ENCODE results near the gene TUBA4B.
A peak's percentile ranks its signal among the peaks of the same experiment; 100 is the strongest.

The TUBA4B gene

GRCh38 chr2:219261024-219261855 is 8.2 kb downstream of the TUBA4B start:
- ATAC-seq (replicated peaks; ENCODE audit: extremely low read depth, poor library complexity, severe bottlenecking) (no peak), DNase-seq (ENCODE audit: low spot score in 2 of 2) (no peak)
- peaks cover under 1% of the 10 kb centered on the region for H3K36me3 Mint-ChIP-seq (ENCODE audit: insufficient read depth)
- H3K27me3 Mint-ChIP-seq, result peaks cover 31% of the 10 kb centered on the region
- no peak overlapping the region for H3K4me3 Mint-ChIP-seq
- H3K4me1 Mint-ChIP-seq, result no peaks in the 10 kb centered on the region
- H3K27ac Mint-ChIP-seq (ENCODE audit: low read depth), result peak overlapping the region; percentile 7
- H3K9me3 Mint-ChIP-seq, result no peaks in the 10 kb centered on the region

- H3K27me3 Mint-ChIP-seq, result peaks cover 10% of the 10 kb centered on the region
- H3K36me3 Mint-ChIP-seq (ENCODE audit: insufficient read depth), result no peaks in the 10 kb centered on the region
- ATAC-seq (replicated peaks; ENCODE audit: extremely low read depth, poor library complexity, severe bottlenecking), result no peak
- no peaks in the 10 kb centered on the region for H3K4me1 Mint-ChIP-seq
- H3K27ac Mint-ChIP-seq (ENCODE audit: low read depth), result no peak overlapping the region
- DNase-seq (ENCODE audit: low spot score in 2 of 2), result no peak
- H3K4me3 Mint-ChIP-seq, result no peak overlapping the region
- no peaks in the 10 kb centered on the region for H3K9me3 Mint-ChIP-seq
Measured at GRCh38 chr2:219266232-219266631, 13.2 kb downstream of the TUBA4B start.

- H3K36me3 Mint-ChIP-seq (ENCODE audit: insufficient read depth), result no peaks in the 10 kb centered on the region
- H3K4me1 Mint-ChIP-seq, result no peaks in the 10 kb centered on the region
- no peaks in the 10 kb centered on the region for H3K9me3 Mint-ChIP-seq
- H3K27me3 Mint-ChIP-seq, result peaks cover 3% of the 10 kb centered on the region
- no peak for DNase-seq (ENCODE audit: low spot score in 2 of 2)
- no peak overlapping the region for H3K27ac Mint-ChIP-seq (ENCODE audit: low read depth)
- ATAC-seq (replicated peaks; ENCODE audit: extremely low read depth, poor library complexity, severe bottlenecking), result no peak
- H3K4me3 Mint-ChIP-seq, result no peak overlapping the region
Measured at GRCh38 chr2:219266886-219267285, 13.8 kb downstream of the TUBA4B start.

GRCh38 chr2:219268294-219268693 is 15.3 kb downstream of the TUBA4B start:
- ATAC-seq (replicated peaks; ENCODE audit: extremely low read depth, poor library complexity, severe bottlenecking), result no peak
- H3K27ac Mint-ChIP-seq (ENCODE audit: low read depth), result no peak overlapping the region

GRCh38 chr2:219269362-219270054 is 16.5 kb downstream of the TUBA4B start:
- no peak for DNase-seq (ENCODE audit: low spot score in 2 of 2)
- H3K36me3 Mint-ChIP-seq (ENCODE audit: insufficient read depth), result no peaks in the 10 kb centered on the region
- no peaks in the 10 kb centered on the region for H3K9me3 Mint-ChIP-seq
- no peaks in the 10 kb centered on the region for H3K4me1 Mint-ChIP-seq
- no peak for ATAC-seq (replicated peaks; ENCODE audit: extremely low read depth, poor library complexity, severe bottlenecking)
- H3K4me3 Mint-ChIP-seq, result no peak overlapping the region
- H3K27me3 Mint-ChIP-seq, result no peaks in the 10 kb centered on the region
- H3K27ac Mint-ChIP-seq (ENCODE audit: low read depth), result no peak overlapping the region

More at GRCh38 chr2:219268294-219268693, 15.3 kb downstream of the TUBA4B start:
- no peaks in the 10 kb centered on the region for H3K36me3 Mint-ChIP-seq (ENCODE audit: insufficient read depth)
- H3K9me3 Mint-ChIP-seq, result no peaks in the 10 kb centered on the region
- no peak overlapping the region for H3K4me3 Mint-ChIP-seq
- H3K4me1 Mint-ChIP-seq, result no peaks in the 10 kb centered on the region
- no peaks in the 10 kb centered on the region for H3K27me3 Mint-ChIP-seq
- no peak for DNase-seq (ENCODE audit: low spot score in 2 of 2)

- H3K4me3 Mint-ChIP-seq, result no peak overlapping the region
- no peaks in the 10 kb centered on the region for H3K36me3 Mint-ChIP-seq (ENCODE audit: insufficient read depth)
- DNase-seq (ENCODE audit: low spot score in 2 of 2) (no peak), ATAC-seq (replicated peaks; ENCODE audit: extremely low read depth, poor library complexity, severe bottlenecking) (no peak)
- no peaks in the 10 kb centered on the region for H3K4me1 Mint-ChIP-seq
- H3K27me3 Mint-ChIP-seq, result no peaks in the 10 kb centered on the region
- no peaks in the 10 kb centered on the region for H3K9me3 Mint-ChIP-seq
- no peak overlapping the region for H3K27ac Mint-ChIP-seq (ENCODE audit: low read depth)
Measured at GRCh38 chr2:219270055-219270372, 17.0 kb downstream of the TUBA4B start.

GRCh38 chr2:219271021-219271420 is 18.0 kb downstream of the TUBA4B start:
- Mint-ChIP-seq H3K27me3 (no peaks in the 10 kb centered on the region), H3K4me1 (no peaks in the 10 kb centered on the region), H3K36me3 (ENCODE audit: insufficient read depth) (no peaks in the 10 kb centered on the region), H3K9me3 (no peaks in the 10 kb centered on the region), H3K27ac (ENCODE audit: low read depth) (no peak overlapping the region), H3K4me3 (no peak overlapping the region)
- DNase-seq (ENCODE audit: low spot score in 2 of 2), result no peak
- no peak for ATAC-seq (replicated peaks; ENCODE audit: extremely low read depth, poor library complexity, severe bottlenecking)

- Mint-ChIP-seq H3K27ac (ENCODE audit: low read depth) (no peak overlapping the region), H3K36me3 (ENCODE audit: insufficient read depth) (no peaks in the 10 kb centered on the region), H3K9me3 (no peaks in the 10 kb centered on the region), H3K4me1 (peaks cover 4% of the 10 kb centered on the region), H3K27me3 (no peaks in the 10 kb centered on the region), H3K4me3 (no peak overlapping the region)
- DNase-seq (ENCODE audit: low spot score in 2 of 2) (no peak), ATAC-seq (replicated peaks; ENCODE audit: extremely low read depth, poor library complexity, severe bottlenecking) (no peak)
Measured at GRCh38 chr2:219272356-219272755, 19.3 kb downstream of the TUBA4B start.

- peaks cover 1% of the 10 kb centered on the region for H3K36me3 Mint-ChIP-seq (ENCODE audit: insufficient read depth)
- peaks cover 10% of the 10 kb centered on the region for H3K4me1 Mint-ChIP-seq
- no peak overlapping the region for H3K4me3 Mint-ChIP-seq
- ATAC-seq (replicated peaks; ENCODE audit: extremely low read depth, poor library complexity, severe bottlenecking) (no peak), DNase-seq (ENCODE audit: low spot score in 2 of 2) (no peak)
- no peak overlapping the region for H3K27ac Mint-ChIP-seq (ENCODE audit: low read depth)
- H3K27me3 Mint-ChIP-seq, result no peaks in the 10 kb centered on the region
- H3K9me3 Mint-ChIP-seq, result no peaks in the 10 kb centered on the region
Measured at GRCh38 chr2:219272995-219273394, 20.0 kb downstream of the TUBA4B start.

- Mint-ChIP-seq H3K27me3 (no peaks in the 10 kb centered on the region), H3K36me3 (ENCODE audit: insufficient read depth) (peaks cover 5% of the 10 kb centered on the region), H3K9me3 (no peaks in the 10 kb centered on the region), H3K4me1 (peaks cover 19% of the 10 kb centered on the region), H3K27ac (ENCODE audit: low read depth) (no peak overlapping the region), H3K4me3 (no peak overlapping the region)
- ATAC-seq (replicated peaks; ENCODE audit: extremely low read depth, poor library complexity, severe bottlenecking) (no peak), DNase-seq (ENCODE audit: low spot score in 2 of 2) (no peak)
Measured at GRCh38 chr2:219273937-219274336, 20.9 kb downstream of the TUBA4B start.

- H3K9me3 Mint-ChIP-seq, result no peaks in the 10 kb centered on the region
- no peak overlapping the region for H3K4me3 Mint-ChIP-seq
- no peak for DNase-seq (ENCODE audit: low spot score in 2 of 2)
- ATAC-seq (replicated peaks; ENCODE audit: extremely low read depth, poor library complexity, severe bottlenecking), result no peak
- peaks cover 21% of the 10 kb centered on the region for H3K4me1 Mint-ChIP-seq
- peak overlapping the region; percentile 62 for H3K27ac Mint-ChIP-seq (ENCODE audit: low read depth)
- H3K27me3 Mint-ChIP-seq, result no peaks in the 10 kb centered on the region
- H3K36me3 Mint-ChIP-seq (ENCODE audit: insufficient read depth), result peaks cover 9% of the 10 kb centered on the region
Measured at GRCh38 chr2:219274361-219274921, 21.4 kb downstream of the TUBA4B start.

- H3K27me3 Mint-ChIP-seq, result no peaks in the 10 kb centered on the region
- peak overlapping the region; percentile 88 for H3K4me3 Mint-ChIP-seq
- DNase-seq (ENCODE audit: low spot score in 2 of 2) (peak; percentile 68 to 71), ATAC-seq (replicated peaks; ENCODE audit: extremely low read depth, poor library complexity, severe bottlenecking) (no peak)
- peaks cover 30% of the 10 kb centered on the region for H3K36me3 Mint-ChIP-seq (ENCODE audit: insufficient read depth)
- H3K27ac Mint-ChIP-seq (ENCODE audit: low read depth), result peak overlapping the region; percentile 100
- H3K9me3 Mint-ChIP-seq, result no peaks in the 10 kb centered on the region
- peaks cover 35% of the 10 kb centered on the region for H3K4me1 Mint-ChIP-seq
Measured at GRCh38 chr2:219277703-219278654, 24.9 kb downstream of the TUBA4B start.
